ENCODE results near the gene CTNND2. TPM values are rescaled to one million over a fixed set of nuclear protein-coding genes. Genes with fewer than 3 reads are reported as not detected.

The CTNND2 gene
- total and polyA plus RNA-seq, 4 donors: 0.05 to 0.50 (median 0.27) TPM

GRCh38 chr5:11525020-11525419 is 379.2 kb downstream of the CTNND2 start:
- H3K36me3 ChIP-seq (ENCODE audit: control insufficient read depth in 4 of 4, insufficient read depth in 3 of 4, low read depth in 1 of 4, low read length in 3 of 4): no peaks in the 10 kb centered on the region
- 70% methylated on average over 2 of the region's 2 CpGs for WGBS
- no peak overlapping the region for H3K27ac ChIP-seq (ENCODE audit: low read depth in 1 of 2, low read length in 2 of 2)
- no peaks in the 10 kb centered on the region for H3K4me1 ChIP-seq (ENCODE audit: control insufficient read depth in 4 of 4, insufficient read depth in 4 of 4, low read length in 3 of 4)
- no peak overlapping the region for H3K9ac ChIP-seq (ENCODE audit: low read depth in 1 of 2, low read length in 2 of 2)
- TF ChIP-seq HNF4A (conservative IDR thresholded peaks at IDR 0.05) (no peak), FOXA2 (IDR thresholded peaks at IDR 0.05) (no peak)
- H3K9me3 ChIP-seq (ENCODE audit: control insufficient read depth in 4 of 4, low read length in 3 of 4): no peaks in the 10 kb centered on the region
- no peak overlapping the region for H3K4me3 ChIP-seq (ENCODE audit: low read depth in 1 of 3, low read length in 3 of 3)
- H3K27me3 ChIP-seq (ENCODE audit: control insufficient read depth in 4 of 4, insufficient read depth in 4 of 4, low read length in 3 of 4): no peaks in the 10 kb centered on the region
- no peak for DNase-seq (ENCODE audit: low spot score)

- Histone ChIP-seq H3K9ac (ENCODE audit: low read depth in 1 of 2, low read length in 2 of 2) (no peak overlapping the region), H3K36me3 (ENCODE audit: control insufficient read depth in 4 of 4, insufficient read depth in 3 of 4, low read depth in 1 of 4, low read length in 3 of 4) (no peaks in the 10 kb centered on the region), H3K4me1 (ENCODE audit: control insufficient read depth in 4 of 4, insufficient read depth in 4 of 4, low read length in 3 of 4) (no peaks in the 10 kb centered on the region), H3K27ac (ENCODE audit: low read depth in 1 of 2, low read length in 2 of 2) (no peak overlapping the region), H3K27me3 (ENCODE audit: control insufficient read depth in 4 of 4, insufficient read depth in 4 of 4, low read length in 3 of 4) (no peaks in the 10 kb centered on the region), H3K9me3 (ENCODE audit: control insufficient read depth in 4 of 4, low read length in 3 of 4) (no peaks in the 10 kb centered on the region), H3K4me3 (ENCODE audit: low read depth in 1 of 3, low read length in 3 of 3) (no peak overlapping the region)
- 68% methylated on average over 4 of the region's 4 CpGs for WGBS
- TF ChIP-seq HNF4A (conservative IDR thresholded peaks at IDR 0.05) (no peak), EGR1 (IDR thresholded peaks at IDR 0.05; ENCODE audit: low read depth in 2 of 2) (no peak), CTCF (IDR thresholded peaks at IDR 0.05; ENCODE audit: low read depth, low read length, missing input control) (no peak), MAX (IDR thresholded peaks at IDR 0.05) (no peak), JUND (IDR thresholded peaks at IDR 0.05) (no peak), ZBTB33 (IDR thresholded peaks at IDR 0.05) (no peak), ATF3 (IDR thresholded peaks at IDR 0.05) (no peak), TAF1 (conservative IDR thresholded peaks at IDR 0.05) (no peak), RXRA (IDR thresholded peaks at IDR 0.05) (no peak), REST (IDR thresholded peaks at IDR 0.05) (no peak)
- DNase-seq (ENCODE audit: low spot score): no peak
These were observed 380.1 kb downstream of the CTNND2 start for GRCh38 chr5:11524188-11524587.
